NCI-H2029 treated with DMSO at 0.1 percent for 48 hours (cell line): Measurements from ENCODE around the gene CHD2.

Experiments
- DNase-seq: peaks from one replicate; lab custom pipeline; 2025; lab: John Stamatoyannopoulos, UW

CHD2 gene

DNA sequence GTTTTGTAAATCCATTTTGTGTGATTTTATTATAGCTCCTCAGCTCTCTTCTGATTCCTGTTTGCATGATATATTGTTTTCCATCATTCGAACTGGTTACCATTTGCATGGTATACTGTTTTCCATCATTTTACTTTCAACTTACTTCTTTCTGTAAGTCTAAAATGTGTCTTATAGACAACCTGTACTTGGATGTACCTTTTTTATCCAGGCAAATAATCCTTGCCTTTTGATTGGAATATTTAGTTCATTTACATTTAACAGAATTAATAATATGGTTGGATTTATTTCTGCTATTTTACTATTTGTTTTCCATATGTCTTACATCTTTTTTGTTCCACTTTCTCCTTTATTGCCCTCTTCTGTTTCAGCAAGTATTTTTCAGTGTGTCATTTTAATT lies 62.8 kb downstream of the CHD2 start:
- DNase-seq: no peak

DNA sequence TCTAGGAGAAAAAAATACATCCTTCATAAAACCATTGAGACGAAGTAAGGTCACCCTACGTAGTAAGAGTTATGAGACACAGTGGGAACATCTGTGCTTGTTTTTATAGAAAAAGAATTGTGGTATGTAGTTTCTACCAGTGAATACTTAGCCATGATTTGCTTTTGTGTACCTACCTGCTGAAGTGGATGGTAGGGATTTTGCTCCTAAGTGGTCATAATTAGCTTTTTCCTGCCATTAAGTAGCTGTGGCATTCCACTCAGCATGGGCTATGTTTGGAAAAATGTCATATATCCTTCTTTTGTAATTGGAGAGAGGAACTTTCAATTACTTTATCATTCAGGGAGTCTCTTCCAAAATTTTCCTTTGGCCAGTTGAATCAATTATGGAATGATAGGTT lies 63.7 kb downstream of the CHD2 start:
- peak; percentile 5 for DNase-seq

DNA sequence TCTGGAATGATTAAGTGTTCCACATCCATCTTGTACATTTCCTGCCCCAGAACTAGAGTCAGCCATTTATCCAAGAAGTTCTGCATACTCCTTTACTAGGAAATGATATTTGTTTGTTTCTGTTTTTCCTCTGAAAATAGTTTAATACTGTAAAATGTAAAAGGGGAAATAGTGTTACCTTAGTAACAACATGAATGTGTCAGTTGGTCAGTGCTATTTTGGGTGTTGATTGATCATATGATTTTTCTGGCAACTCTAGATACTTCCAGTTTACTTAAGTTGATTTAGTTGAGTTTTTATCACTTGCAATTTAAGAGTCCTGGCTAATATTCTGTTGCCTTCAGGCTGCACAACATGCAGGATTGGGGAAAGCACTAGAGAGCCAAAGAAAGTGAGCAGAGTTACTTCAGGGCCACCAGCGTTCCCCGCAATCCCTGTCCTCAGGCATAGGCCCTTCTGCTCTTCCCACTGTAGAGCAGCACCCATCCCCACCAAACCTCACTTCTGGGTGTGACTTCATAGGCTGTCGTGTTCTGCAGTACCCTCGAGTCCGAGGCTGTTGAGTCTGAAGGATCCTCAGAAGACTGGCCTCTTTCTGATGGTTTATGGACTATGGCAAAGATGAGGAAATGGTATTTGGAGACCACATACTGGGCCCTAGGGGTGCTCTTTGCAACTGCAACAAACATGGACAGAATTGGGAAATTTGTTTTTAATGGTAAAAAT lies 69.0 kb downstream of the CHD2 start:
- DNase-seq: no peak

DNA sequence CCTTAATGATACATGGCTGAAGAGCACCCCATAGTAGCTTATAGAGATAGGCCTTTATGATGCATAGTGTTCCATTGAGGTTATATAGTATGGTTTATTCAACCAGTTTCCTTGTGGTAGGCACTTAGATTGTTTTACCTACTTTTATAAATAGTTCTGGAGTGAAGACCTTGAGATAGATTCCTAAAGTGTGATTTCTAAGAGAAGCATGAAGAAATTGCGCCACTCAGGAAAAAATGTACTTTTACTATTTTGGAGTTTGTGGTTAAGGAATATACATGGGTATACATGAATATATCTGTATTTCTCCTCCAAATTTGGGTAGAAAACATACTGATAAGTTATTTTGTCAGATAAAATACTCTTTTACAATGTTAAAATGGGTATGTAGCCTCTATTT lies 70.5 kb downstream of the CHD2 start:
- DNase-seq: no peak

GRCh38 chr15:92971081-92971480 lies 71.0 kb downstream of the CHD2 start:
- no peak for DNase-seq

- DNase-seq: no peak
These were observed 71.6 kb downstream of the CHD2 start for GRCh38 chr15:92971713-92972112.

- no peak for DNase-seq
These were observed 74.2 kb downstream of the CHD2 start for GRCh38 chr15:92974183-92974915.

GRCh38 chr15:92979011-92979701 lies 79.0 kb downstream of the CHD2 start:
- DNase-seq: no peak

DNA sequence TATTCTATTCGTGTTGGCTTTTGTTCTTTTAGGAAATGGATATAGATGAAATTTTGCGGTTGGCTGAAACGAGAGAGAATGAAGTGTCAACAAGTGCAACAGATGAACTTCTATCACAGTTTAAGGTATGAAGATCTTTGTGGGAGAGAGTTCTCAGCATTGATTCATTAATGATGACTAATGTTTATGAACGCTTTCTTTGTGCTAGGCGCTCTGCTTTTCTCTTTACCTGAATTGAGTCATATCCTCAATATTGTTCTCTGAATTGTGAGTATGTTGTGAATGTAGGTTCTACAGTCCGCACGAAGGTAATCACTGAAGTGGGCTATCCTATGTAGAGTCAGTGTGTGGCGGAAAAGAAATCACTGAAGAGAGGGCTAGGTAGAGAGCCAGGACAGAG lies 81.2 kb downstream of the CHD2 start:
- no peak for DNase-seq

- DNase-seq: no peak
These were observed 84.0 kb downstream of the CHD2 start for GRCh38 chr15:92984161-92984560.

- no peak for DNase-seq
These were observed 89.3 kb downstream of the CHD2 start for GRCh38 chr15:92989470-92989869.

DNA sequence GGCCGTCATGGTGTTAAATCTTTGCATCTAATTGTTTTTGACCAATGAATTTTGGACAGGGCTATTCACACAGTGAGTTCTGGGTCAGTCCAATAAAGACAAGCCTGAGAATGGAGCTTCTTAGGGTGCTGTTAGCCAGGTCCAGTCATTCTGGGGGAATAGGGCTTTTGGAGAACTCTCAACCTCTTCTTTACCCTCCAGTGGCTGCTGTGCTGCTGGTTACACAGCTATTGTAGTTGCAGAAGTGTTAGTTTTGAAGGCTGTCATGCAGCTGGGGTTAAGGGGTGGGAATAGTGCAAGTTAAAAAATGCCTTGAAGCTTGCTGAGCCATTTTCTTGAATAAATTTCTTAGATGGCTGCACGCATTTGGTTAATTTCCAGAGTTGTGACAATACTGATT lies 89.9 kb downstream of the CHD2 start:
- DNase-seq: no peak

DNA sequence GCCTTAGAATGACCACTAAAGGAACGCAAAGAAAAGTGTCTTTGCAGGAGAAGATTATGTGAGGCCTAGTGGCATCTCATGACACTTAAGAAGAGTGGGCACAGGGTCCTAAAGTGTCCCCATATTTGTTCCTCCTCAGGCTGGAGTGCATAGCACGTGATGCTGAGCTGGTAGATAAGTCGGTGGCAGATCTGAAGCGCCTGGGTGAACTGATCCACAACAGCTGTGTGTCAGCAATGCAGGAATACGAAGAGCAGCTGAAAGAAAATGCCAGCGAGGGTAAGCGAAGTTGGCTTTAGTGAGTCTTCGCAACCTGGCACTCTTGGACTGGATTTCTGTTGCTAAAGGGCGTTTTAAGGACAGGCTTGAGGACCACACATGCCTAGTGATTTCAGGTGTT lies 92.6 kb downstream of the CHD2 start:
- no peak for DNase-seq

DNA sequence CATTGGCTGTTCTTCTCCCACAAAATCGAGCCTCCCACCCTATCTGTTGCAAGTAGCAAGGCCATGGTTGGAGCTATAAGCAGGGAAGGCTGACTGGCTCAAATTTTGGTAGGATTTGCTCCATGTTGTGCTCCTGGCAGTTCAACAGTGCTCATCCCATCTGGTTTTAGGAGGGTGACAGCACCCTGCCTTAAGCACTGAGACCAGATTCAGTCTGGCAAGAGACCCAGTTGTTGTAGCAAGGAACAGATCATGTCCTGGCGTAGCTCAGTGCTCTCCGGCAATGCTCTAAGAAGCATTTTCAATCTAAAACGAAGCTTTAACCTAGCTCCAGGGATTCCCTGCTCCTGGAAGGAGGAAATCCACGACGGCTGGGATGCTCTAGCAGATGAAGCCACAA lies 97.7 kb downstream of the CHD2 start:
- DNase-seq: no peak

DNA sequence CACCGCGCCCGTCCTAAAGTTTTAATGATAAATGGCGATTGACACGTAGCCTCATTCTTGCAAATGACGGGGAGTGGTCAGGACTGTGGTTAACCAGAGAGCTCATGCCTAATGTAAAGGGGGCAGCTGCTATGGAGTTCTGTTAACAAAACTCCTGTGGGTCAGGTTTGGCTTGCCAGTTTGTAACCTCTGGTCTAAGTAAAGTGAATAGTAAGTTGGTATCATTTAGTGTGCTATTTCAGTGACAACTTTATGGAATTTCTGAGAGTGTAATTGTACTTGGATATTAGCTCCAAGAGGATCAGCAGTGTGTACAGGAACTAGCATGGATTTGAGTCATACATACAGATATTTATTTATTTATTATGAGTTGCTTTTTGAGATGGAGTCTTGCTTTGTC lies 101.0 kb downstream of the CHD2 start:
- DNase-seq: no peak

DNA sequence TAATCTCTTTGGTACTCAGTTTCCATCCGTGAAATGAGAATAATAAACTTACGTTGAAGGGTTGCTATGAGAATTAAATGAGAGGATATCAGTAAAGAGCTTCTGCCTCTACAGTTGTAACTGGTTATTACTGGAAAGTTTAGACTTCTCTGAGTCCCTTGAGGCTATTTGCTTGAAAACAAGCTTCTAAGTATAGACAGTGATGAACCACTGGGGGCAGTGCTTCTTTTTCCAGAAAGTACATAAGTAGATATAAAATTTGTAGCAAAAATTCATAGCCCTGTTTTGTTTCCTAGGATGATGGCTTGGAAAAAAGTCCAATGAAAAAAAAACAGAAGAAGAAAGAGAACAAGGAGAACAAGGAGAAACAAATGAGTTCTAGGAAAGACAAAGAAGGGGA lies 101.8 kb downstream of the CHD2 start:
- no peak for DNase-seq

DNA sequence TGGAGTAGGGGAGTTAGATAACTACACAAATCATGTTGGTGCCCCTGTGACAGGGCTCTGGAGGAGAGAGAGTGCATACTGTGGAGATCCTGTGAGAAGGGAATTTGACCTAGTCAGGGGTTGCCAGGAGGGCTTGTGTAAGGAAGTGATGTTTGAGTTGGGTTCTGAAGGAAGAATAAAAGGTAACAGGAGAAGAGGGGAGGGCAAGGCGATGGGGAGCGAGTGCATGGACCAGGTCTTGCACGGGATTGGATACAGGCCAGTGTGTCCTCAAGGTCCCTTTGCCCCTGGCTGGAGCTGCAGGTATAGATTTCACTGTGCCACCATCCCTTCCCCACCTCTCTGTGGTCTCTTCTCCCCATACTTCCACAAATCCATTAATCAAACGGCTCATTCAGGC lies 105.0 kb downstream of the CHD2 start:
- no peak for DNase-seq

- no peak for DNase-seq
These were observed 107.9 kb downstream of the CHD2 start for GRCh38 chr15:93007994-93008393.

DNA sequence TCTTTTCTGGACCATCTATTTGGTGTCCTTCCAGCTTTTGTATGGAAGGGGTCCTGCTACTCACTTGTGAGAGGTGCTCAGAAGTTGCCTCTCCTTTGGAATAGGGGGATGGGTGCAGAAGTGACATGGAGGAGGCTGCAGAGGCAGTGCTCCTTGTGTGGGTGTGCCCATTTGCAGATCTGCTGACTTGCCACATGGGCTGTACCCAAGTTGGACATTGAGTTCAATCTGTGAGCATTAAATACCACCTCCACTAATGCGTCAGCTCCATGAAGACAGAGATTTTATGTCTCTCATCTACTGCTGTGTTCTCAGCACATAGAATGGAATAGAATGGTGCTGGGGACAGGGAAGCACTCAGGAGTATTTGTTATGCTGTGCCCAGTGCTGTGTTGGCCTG lies 112.7 kb downstream of the CHD2 start:
- no peak for DNase-seq

DNA sequence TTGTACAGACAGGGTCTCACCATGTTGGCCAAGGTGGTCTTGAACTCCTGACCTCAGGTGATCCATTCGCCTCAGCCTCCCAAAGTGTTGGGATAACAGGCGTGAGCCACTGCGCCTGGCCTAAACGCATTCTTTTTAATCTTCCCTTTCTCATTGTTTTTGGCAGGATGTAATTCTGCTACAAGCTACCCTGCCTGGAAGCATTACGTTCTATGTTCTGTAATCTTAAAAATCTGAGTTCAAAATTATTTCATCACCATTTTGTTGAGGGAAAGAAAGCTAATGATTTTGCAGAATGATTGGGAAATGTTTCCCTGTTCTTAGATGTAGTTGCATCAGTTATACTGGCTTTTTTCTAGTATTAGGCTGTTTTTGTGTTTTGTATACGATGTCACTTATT lies 117.4 kb downstream of the CHD2 start:
- DNase-seq: no peak

GRCh38 chr15:93018574-93018973 lies 118.5 kb downstream of the CHD2 start:
- no peak for DNase-seq

- DNase-seq: no peak
These were observed 119.0 kb downstream of the CHD2 start for GRCh38 chr15:93019090-93019489.

- no peak for DNase-seq
These were observed 119.8 kb downstream of the CHD2 start for GRCh38 chr15:93019971-93020370.
